Measurements from ENCODE around the gene TLE5.
"Not testable (repeated sequence)": the region's sequence is repeated elsewhere in the genome, so short reads cannot be mapped to it uniquely, and the experiment has no call there.

TLE5 gene

GRCh38 chr19:3029065-3029923, 33.0 kb downstream of the TLE5 start, which contains the start of gene TLE2:
Gene TLE2, minus strand, starts transcription at chr19:3029280. Its CDS starts 376 bp downstream, at chr19:3028904.
- no peak within 1 kb of the TSS for H3K27ac ChIP-seq
- DNase-seq (ENCODE audit: low read depth, low spot score), result no peak

DNA sequence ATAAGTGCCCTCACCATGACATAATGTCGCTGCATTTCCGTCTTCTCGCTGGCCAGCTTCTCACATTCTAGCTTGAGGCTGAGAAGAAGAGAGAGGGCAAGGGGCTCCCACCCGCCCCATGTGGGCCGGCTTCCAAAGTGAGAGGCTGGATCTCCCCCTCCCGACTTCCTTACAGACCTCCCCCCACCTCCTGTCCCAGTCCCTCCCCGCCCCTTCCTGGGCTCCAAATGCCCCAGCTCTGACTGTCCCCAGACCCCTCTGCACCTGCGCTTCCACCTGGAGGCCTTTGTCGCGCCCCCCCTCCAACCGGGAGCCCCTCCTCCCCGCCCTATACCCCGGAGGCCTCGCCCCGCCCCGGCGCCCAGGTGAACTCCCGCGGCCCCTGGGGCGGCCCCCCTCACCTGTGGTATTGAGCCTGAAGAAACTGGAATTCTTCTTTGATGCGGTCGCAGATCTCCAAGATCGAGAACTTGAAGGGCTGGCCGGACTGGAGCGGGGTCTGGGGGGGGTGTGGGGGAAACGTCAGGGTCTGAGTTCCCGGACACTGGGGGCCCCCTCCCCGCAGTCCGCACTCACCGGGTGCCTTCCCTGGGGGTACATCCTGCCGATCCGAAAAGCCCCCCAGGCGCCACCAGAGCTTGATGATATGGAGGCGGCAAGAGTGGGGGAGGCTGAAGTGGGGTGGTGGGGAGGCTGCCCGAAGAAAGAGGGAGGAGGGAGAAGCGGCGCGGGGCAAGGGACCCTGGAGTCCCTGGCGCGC, 33.8 kb downstream of the TLE5 start:
- no peak for DNase-seq (ENCODE audit: low read depth, low spot score)

GRCh38 chr19:3027981-3028304, 34.4 kb downstream of the TLE5 start:
- no peak overlapping the region for H3K27ac ChIP-seq
- no peak for DNase-seq (ENCODE audit: low read depth, low spot score)

More for the DNA sequence above, 33.8 kb downstream of the TLE5 start:
- H3K27ac ChIP-seq, result no peak overlapping the region

DNA sequence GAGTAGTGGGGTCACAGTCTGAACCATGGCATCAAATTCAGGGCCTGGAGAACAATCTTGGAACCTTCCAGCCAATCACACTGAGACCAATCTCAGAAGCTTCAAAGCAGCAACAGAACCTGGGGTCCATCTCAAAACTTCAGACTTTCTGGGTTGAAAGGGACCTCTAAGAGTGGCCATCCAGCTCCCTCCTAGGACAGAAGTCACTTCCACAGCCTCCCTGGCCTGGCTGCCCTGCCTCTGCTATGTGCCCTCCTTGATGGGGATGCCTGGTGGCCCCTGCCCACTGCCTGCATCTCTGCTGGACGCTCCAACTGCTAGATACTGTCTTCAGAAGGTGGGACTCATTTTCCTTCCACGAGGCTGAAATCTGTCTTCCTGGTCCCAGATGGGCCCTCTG, 35.0 kb downstream of the TLE5 start:
- no peak for DNase-seq (ENCODE audit: low read depth, low spot score)

DNA sequence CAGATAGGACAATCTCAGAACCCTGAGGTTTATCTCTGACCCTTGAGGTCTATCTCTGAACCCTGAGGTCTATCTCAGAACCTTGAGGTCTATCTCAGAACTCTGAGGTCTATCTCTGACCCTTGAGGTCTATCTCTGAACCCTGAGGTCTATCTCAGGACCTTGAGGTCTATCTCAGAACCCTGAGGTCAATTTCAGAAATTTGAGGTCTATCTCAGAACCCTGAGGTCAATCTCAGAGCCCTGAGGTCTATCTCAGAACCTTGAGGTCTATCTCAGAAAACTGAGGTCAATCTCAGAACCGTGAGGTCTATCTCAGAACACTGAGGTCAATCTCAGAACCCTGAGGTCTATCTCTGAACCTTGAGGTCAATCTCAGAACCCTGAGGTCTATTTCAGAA, 35.5 kb downstream of the TLE5 start:
- H3K27ac ChIP-seq, result no peak overlapping the region
- no peak for DNase-seq (ENCODE audit: low read depth, low spot score)

More for the DNA sequence above, 35.0 kb downstream of the TLE5 start:
- no peak overlapping the region for H3K27ac ChIP-seq

- no peak overlapping the region for H3K27ac ChIP-seq
- DNase-seq (ENCODE audit: low read depth, low spot score), result no peak
Measured at GRCh38 chr19:3025549-3025886, 36.8 kb downstream of the TLE5 start.

DNA sequence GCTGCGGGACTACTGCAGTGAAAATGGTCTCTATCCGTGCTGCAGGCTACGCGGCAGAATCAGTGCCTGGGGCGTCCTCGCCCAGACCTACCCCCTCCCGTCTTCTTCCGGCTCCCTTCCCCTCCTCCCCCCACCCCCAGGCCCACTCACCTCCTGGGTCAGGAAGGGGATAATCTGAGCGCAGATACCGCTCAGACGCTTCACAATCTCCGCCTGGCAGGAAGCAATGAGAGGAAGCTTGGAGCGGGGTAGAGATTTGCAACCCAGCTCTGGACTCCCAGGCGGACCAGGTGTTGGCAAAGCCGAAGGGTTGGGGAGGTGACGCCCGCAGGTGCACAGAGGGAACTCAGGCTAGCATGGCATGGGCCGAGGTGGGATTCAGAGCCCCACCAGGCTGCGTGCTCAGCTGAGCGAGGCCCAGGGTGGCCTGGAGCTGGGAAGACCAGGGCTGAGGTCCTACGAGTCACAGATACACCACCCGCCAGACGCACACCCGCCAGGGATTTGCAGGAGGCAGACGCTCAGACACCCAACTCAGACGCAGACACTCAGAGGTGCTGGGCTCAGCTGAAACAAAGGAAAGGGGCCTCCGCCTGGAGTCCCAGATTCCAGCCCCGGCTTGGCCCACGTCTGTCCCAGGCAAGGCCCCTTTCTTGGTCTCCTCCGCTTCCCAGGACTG, 37.3 kb downstream of the TLE5 start:
- no peak overlapping the region for H3K27ac ChIP-seq
- no peak for DNase-seq (ENCODE audit: low read depth, low spot score)

DNA sequence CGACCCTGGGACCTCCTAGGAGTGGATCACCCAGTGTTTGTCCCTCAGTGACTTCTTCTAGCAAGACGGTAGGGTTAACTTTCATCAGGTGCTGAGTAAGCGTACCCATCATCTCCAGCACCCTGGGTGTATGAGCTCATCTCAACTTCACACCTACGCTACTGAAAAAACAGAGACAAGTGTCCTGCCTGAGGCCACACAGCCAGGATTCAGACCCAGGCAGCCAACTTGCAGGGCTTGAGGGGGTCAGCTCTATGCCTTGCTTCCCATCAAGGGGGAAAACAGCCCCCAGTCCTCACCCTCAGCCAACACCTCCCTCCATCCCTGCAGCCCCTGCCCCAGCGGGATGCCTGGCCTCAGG, 37.8 kb downstream of the TLE5 start:
- no peak for DNase-seq (ENCODE audit: low read depth, low spot score)
- no peak overlapping the region for H3K27ac ChIP-seq

- no peak for DNase-seq (ENCODE audit: low read depth, low spot score)
- H3K27ac ChIP-seq, result no peak overlapping the region
Measured at GRCh38 chr19:3020321-3020960, 41.9 kb downstream of the TLE5 start.

DNA sequence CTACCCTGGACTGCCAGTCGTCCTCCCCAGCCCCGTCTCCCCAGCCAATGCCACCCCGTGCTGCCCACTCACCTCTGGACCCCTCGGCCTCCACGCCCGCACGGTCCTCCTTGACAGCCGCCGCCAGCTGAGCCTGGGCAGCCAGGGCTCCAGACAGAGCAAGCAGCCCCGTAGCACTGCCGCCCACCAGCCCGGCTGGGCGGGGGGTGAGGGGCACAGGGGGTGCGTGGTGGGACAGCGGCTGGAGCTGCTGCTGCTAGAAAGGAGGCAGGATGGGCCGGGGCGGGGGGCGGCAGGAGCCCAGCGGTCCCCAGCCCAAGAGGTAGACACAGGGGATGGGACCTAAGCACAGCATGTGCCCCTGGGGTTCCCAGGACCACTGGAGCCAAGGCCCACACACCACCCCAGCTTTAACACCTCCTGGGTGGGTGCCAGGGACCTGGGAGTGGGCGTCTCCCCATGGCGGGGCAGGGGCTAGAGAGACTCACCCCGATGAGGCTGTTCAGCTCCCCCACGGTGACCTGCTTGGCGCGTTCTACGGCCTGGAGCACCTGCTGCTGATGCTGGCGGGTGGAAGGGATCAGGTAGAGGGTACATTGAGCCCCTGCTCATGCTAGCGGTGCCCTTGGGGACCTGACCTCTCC, 43.0 kb downstream of the TLE5 start:
- no peak for DNase-seq (ENCODE audit: low read depth, low spot score)
- no peak overlapping the region for H3K27ac ChIP-seq

DNA sequence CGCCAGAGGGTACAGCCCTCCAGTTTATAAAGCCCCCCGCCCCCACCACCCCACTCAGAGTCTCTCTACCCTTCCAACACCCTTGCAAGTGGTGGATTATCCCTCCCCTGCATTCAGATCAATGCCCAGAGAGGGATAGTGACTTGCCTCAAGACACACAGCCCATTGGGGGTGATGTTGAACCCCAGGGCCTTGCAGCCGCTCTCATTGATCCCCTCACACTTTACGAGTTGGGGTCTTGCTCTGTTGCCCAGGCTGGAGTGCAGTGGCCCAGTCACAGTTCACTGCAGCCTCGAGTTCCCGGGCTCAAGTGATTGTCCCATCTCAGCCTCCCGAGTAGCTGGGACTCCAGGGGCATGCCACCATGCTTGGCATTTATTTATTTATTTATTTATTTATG, 44.4 kb downstream of the TLE5 start:
- no peak overlapping the region for H3K27ac ChIP-seq
- no peak for DNase-seq (ENCODE audit: low read depth, low spot score)

DNA sequence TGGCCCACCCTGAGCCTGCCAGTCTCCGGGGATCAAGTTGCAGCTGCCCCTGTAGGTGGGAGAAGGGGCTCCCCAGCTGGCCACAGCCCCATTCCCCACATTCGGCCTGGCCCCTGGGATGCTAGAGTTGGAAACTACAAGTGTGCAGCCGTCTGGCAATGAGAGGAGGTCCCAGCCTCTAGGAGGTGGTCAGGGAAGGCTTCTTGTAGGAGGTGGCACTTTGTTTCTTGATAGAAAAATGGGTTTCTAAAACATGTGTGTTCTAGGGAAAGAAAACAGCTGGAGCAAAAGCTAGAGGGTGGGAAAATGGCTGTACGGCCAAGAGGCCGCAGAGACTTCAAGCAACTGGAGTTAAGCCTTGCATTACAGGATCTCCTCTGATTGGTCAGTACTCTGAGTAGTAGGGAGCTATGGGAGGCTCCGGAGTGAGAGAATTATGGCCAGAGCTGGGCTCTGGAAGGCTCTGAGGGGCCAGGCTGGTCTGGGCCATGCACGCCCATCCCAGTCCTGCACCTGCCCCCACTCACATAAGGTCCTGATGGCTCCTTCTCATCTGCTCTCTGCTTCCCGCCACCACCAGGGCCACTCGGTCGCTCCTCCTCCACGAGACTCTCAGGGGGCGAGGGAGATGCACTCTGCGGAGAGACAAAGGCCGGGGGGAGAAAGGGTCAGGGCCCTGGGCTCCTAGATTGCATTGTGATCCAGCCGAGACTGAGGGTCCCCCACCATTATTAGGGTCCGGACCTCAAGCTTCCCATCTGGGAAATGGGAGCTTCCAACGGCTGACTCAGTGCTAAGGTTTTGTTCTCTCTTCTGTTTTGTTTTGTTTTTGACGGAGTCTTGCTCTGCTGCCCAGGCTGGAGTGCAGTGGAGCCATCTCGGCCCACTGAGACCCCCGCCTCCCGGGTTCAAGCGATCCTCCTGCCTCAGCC, 46.9 kb downstream of the TLE5 start:
- no peak overlapping the region for H3K27ac ChIP-seq
- no peak for DNase-seq (ENCODE audit: low read depth, low spot score)

DNA sequence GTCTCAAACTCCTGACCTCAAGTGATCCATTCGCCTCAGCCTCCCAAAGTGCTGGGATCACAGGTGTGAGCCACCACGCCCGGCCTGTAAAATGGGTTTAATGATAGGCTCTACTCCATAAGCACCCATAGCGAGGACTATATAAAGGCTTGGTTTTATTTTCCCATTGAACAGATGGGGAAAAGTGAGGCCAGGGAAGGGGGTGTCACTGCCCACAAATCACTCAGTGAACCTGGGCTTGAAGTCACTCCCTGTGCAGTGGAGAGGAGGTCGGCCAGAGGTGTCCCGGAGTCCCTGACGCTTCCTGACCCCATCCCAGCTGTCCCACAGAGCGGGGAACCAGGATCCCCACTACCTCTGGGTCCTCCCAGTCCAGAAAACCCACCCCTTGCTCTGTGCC, 48.2 kb downstream of the TLE5 start:
- DNase-seq (ENCODE audit: low read depth, low spot score), result no peak
- no peak overlapping the region for H3K27ac ChIP-seq

DNA sequence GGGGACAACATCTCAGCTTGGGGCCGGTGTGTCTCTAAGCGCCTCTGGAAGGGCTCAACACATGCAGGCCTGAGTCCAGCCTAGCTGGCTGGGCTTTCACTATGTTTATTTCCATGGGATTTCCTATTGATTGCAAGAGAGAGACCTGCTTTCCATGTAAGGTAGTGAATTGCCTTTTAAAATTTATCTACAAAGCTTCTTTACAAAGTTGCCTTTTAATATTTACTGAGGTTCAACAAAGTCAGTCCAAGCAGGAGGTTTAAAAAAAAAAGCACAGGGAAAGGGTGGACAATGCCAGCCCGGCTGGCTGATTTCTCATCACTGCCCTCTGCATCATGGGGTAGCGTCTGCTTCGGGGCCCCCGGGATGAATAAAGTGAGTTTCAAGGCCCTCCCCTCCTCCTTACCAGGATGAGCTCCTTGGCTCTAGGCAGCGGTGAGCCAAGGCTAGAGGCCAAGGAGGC, 49.0 kb downstream of the TLE5 start:
- DNase-seq (ENCODE audit: low read depth, low spot score), result no peak
- H3K27ac ChIP-seq, result no peak overlapping the region

- no peak for DNase-seq (ENCODE audit: low read depth, low spot score)
- H3K27ac ChIP-seq, result no peak overlapping the region
Measured at GRCh38 chr19:3012621-3013262, 49.6 kb downstream of the TLE5 start.

DNA sequence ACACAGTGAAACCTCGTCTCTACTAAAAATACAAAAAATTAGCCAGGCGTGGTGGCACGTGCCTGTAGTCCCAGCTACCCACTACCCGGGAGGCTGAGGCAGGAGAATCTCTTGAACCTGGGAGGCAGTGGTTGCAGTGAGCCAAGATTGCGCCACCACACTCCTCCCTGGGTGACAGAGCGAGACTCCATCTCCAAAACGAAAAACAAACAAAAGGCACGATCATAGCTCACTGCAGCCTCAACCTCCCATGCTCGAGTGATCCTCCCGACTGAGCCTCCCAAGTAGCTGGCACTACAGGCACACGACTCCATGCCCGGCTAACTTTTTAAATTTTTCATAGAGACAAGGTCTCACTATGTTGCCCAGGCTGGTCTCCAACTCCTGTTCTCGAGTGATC, 50.2 kb downstream of the TLE5 start:
- not testable (repeated sequence) for H3K27ac ChIP-seq; DNase-seq (ENCODE audit: low read depth, low spot score)

- no peak for DNase-seq (ENCODE audit: low read depth, low spot score)
- H3K27ac ChIP-seq, result no peak overlapping the region
Measured at GRCh38 chr19:3010871-3011270, 51.4 kb downstream of the TLE5 start.

DNA sequence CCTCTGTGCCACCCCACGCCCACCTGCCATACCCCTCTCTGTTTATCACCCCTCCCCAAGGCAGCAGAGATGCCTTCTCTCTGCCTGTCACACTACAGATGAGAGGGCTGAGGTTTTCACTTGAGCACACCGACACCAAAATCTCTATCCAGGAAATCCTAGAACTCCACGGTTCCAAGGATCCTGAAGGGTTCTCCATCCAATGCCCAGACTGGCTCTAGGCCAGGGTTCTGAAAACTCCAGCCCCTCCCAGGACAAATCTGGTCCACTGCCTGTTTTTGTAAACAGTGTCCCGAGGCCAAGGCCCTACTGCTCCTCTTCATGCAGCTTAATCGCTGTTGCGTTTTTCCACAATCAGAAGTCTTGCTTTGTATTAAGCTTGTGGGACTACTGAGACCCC, 53.3 kb downstream of the TLE5 start:
- no peak overlapping the region for H3K27ac ChIP-seq
- DNase-seq (ENCODE audit: low read depth, low spot score), result no peak

GRCh38 chr19:3007975-3008374, 54.3 kb downstream of the TLE5 start:
- H3K27ac ChIP-seq, result no peak overlapping the region
- no peak for DNase-seq (ENCODE audit: low read depth, low spot score)
